Mesendoderm (in vitro differentiated cells): ENCODE measurements around the gene PIK3R4.

ENCODE experiments used
- DNase-seq: peaks from one replicate; pipeline ENCODE4 v3.0.0; 2013
- H2AK5ac ChIP-seq: 2 replicates; pipeline ENCODE4 v1.6.1; 2013; ENCODE audit warnings: low read length, inconsistent platforms
- H2BK120ac ChIP-seq: 2 replicates; pipeline ENCODE4 v1.6.1; 2013; ENCODE audit warnings: low read depth, mild to moderate bottlenecking, low read length, moderate library complexity, mixed read lengths
- H2BK15ac ChIP-seq: replicated peaks from 2 replicates; pipeline ENCODE4 v1.6.1; 2013; ENCODE audit warnings: low read depth, mild to moderate bottlenecking, moderate library complexity
- H2BK5ac ChIP-seq: 2 replicates; pipeline ENCODE4 v1.6.1; 2013; ENCODE audit warnings: low read length, inconsistent platforms
- H3K18ac ChIP-seq: 2 replicates; pipeline ENCODE4 v1.6.1; 2013; ENCODE audit warnings: mild to moderate bottlenecking, low read length, mixed read lengths
- H3K23ac ChIP-seq: one replicate; pipeline ENCODE4 v1.6.1; 2013; ENCODE audit warnings: low read length
- H3K27ac ChIP-seq: 2 replicates; pipeline ENCODE4 v1.5.1; 2013; ENCODE audit warnings: low read depth, mild to moderate bottlenecking, inconsistent platforms, low read length, moderate library complexity
- H3K27me3 ChIP-seq: 2 replicates; pipeline ENCODE4 v1.6.1; 2013; ENCODE audit warnings: low read length, control low read depth, mild to moderate bottlenecking, inconsistent platforms; ENCODE audit not compliant: insufficient read depth, poor library complexity
- H3K36me3 ChIP-seq: 2 replicates; pipeline ENCODE4 v1.6.1; 2013; ENCODE audit warnings: low read length, inconsistent platforms; ENCODE audit not compliant: control insufficient read depth, insufficient read depth
- H3K4ac ChIP-seq: one replicate; pipeline ENCODE4 v1.6.1; 2013; ENCODE audit warnings: low read depth, mild to moderate bottlenecking, low read length, moderate library complexity
- H3K4me1 ChIP-seq: 2 replicates; pipeline ENCODE4 v1.6.1; 2013; ENCODE audit warnings: low read depth, low read length, inconsistent platforms; ENCODE audit not compliant: control insufficient read depth
- H3K4me2 ChIP-seq: 2 replicates; pipeline ENCODE4 v1.6.1; 2013; ENCODE audit warnings: low read length
- H3K4me3 ChIP-seq: 2 replicates; pipeline ENCODE4 v1.5.1; 2013; ENCODE audit warnings: mild to moderate bottlenecking, low read length
- H3K56ac ChIP-seq: one replicate; pipeline ENCODE4 v1.6.1; 2013; ENCODE audit warnings: low read length
- H3K79me1 ChIP-seq: 2 replicates; pipeline ENCODE4 v1.6.1; 2013; ENCODE audit warnings: low read length, inconsistent platforms
- H3K79me2 ChIP-seq: 2 replicates; pipeline ENCODE4 v1.6.1; 2013; ENCODE audit warnings: mild to moderate bottlenecking, low read length; ENCODE audit not compliant: control insufficient read depth, insufficient read depth
- H3K9ac ChIP-seq: 2 replicates; pipeline ENCODE4 v1.6.1; 2013; ENCODE audit warnings: low read length, inconsistent platforms
- H4K5ac ChIP-seq: one replicate; pipeline ENCODE4 v1.6.1; 2013; ENCODE audit warnings: low read length
- H4K8ac ChIP-seq: one replicate; pipeline ENCODE4 v1.6.1; 2013; ENCODE audit warnings: low read depth, mild to moderate bottlenecking, control low read depth, low read length, moderate library complexity
- WGBS: extraction: QIAGEN DNeasy Blood & Tissue Kit; methylation state at CpG from one replicate; pipeline ENCODE4 v1.1.7; 2013; ENCODE audit warnings: low lambda C conversion rate, missing lambda C conversion rate; ENCODE audit not compliant: insufficient coverage; ENCODE audit errors: extremely low coverage; 5-methylcytosine and 5-hydroxymethylcytosine counted together

PIK3R4 gene

GRCh38 chr3:130659911-130660310, 86.7 kb downstream of the PIK3R4 start:
- no peak overlapping the region for H3K56ac ChIP-seq
- H4K8ac ChIP-seq: no peak overlapping the region
- no peaks in the 10 kb centered on the region for H3K79me1 ChIP-seq
- no peak overlapping the region for H3K4me2 ChIP-seq
- no peak overlapping the region for H3K18ac ChIP-seq
- H3K27ac ChIP-seq: no peak overlapping the region
- H3K4ac ChIP-seq: no peak overlapping the region
- no peak overlapping the region for H2BK15ac ChIP-seq
- no peak overlapping the region for H3K4me3 ChIP-seq
- no peak overlapping the region for H4K5ac ChIP-seq
- no peak for DNase-seq
- no peaks in the 10 kb centered on the region for H3K4me1 ChIP-seq
- no peak overlapping the region for H3K23ac ChIP-seq
- H2AK5ac ChIP-seq: no peak overlapping the region
- H2BK120ac ChIP-seq: no peak overlapping the region
- no peak overlapping the region for H3K9ac ChIP-seq
- H3K36me3 ChIP-seq: no peaks in the 10 kb centered on the region
- no peaks in the 10 kb centered on the region for H3K27me3 ChIP-seq
- no peaks in the 10 kb centered on the region for H3K79me2 ChIP-seq
- no CpG with 5 or more reads among the region's 1 CpG for WGBS
- H2BK5ac ChIP-seq: no peak overlapping the region

GRCh38 chr3:130658678-130659077, 88.0 kb downstream of the PIK3R4 start:
- H3K27ac ChIP-seq: no peak overlapping the region
- no peaks in the 10 kb centered on the region for H3K79me2 ChIP-seq
- H3K79me1 ChIP-seq: no peaks in the 10 kb centered on the region
- no peak overlapping the region for H4K8ac ChIP-seq
- no CpG with 5 or more reads among the region's 4 CpGs for WGBS
- H3K4me1 ChIP-seq: no peaks in the 10 kb centered on the region
- H4K5ac ChIP-seq: no peak overlapping the region
- no peak overlapping the region for H2BK5ac ChIP-seq
- H3K36me3 ChIP-seq: no peaks in the 10 kb centered on the region
- no peak overlapping the region for H3K4ac ChIP-seq
- H3K27me3 ChIP-seq: no peaks in the 10 kb centered on the region
- H3K23ac ChIP-seq: no peak overlapping the region
- no peak overlapping the region for H2AK5ac ChIP-seq
- no peak overlapping the region for H3K9ac ChIP-seq
- no peak overlapping the region for H3K56ac ChIP-seq
- no peak overlapping the region for H3K18ac ChIP-seq
- no peak overlapping the region for H2BK15ac ChIP-seq
- H2BK120ac ChIP-seq: no peak overlapping the region
- DNase-seq: peak; percentile 7
- H3K4me3 ChIP-seq: no peak overlapping the region
- no peak overlapping the region for H3K4me2 ChIP-seq

GRCh38 chr3:130656627-130657026, 90.0 kb downstream of the PIK3R4 start:
- Histone ChIP-seq H2BK15ac (no peak overlapping the region), H3K79me2 (no peaks in the 10 kb centered on the region), H3K4me1 (no peaks in the 10 kb centered on the region), H3K56ac (no peak overlapping the region), H3K4me2 (no peak overlapping the region), H2AK5ac (no peak overlapping the region), H3K27ac (no peak overlapping the region), H3K4ac (no peak overlapping the region), H3K9ac (no peak overlapping the region), H3K18ac (no peak overlapping the region), H2BK5ac (no peak overlapping the region), H4K5ac (no peak overlapping the region), H2BK120ac (no peak overlapping the region), H4K8ac (no peak overlapping the region), H3K27me3 (no peaks in the 10 kb centered on the region), H3K79me1 (no peaks in the 10 kb centered on the region), H3K4me3 (no peak overlapping the region), H3K23ac (no peak overlapping the region), H3K36me3 (no peaks in the 10 kb centered on the region)
- DNase-seq: no peak
- no CpG with 5 or more reads among the region's 5 CpGs for WGBS

GRCh38 chr3:130654921-130655320, 91.7 kb downstream of the PIK3R4 start:
- no peaks in the 10 kb centered on the region for H3K4me1 ChIP-seq
- no peak overlapping the region for H2BK5ac ChIP-seq
- H3K9ac ChIP-seq: no peak overlapping the region
- no peaks in the 10 kb centered on the region for H3K27me3 ChIP-seq
- H3K79me2 ChIP-seq: no peaks in the 10 kb centered on the region
- H2BK15ac ChIP-seq: no peak overlapping the region
- H2AK5ac ChIP-seq: no peak overlapping the region
- no peak for DNase-seq
- H3K79me1 ChIP-seq: no peaks in the 10 kb centered on the region
- H3K27ac ChIP-seq: no peak overlapping the region
- H3K4me3 ChIP-seq: no peak overlapping the region
- H4K5ac ChIP-seq: no peak overlapping the region
- no peak overlapping the region for H4K8ac ChIP-seq
- no peak overlapping the region for H3K4me2 ChIP-seq
- H3K56ac ChIP-seq: no peak overlapping the region
- H3K4ac ChIP-seq: no peak overlapping the region
- no peaks in the 10 kb centered on the region for H3K36me3 ChIP-seq
- H3K18ac ChIP-seq: no peak overlapping the region
- no peak overlapping the region for H3K23ac ChIP-seq
- no peak overlapping the region for H2BK120ac ChIP-seq
- no CpG with 5 or more reads among the region's 2 CpGs for WGBS

- no peak overlapping the region for H3K23ac ChIP-seq
- no peak overlapping the region for H4K8ac ChIP-seq
- H3K27ac ChIP-seq: no peak overlapping the region
- no peak overlapping the region for H2BK15ac ChIP-seq
- no peak for DNase-seq
- H3K18ac ChIP-seq: no peak overlapping the region
- no peak overlapping the region for H3K4me2 ChIP-seq
- H3K27me3 ChIP-seq: no peaks in the 10 kb centered on the region
- no peak overlapping the region for H2AK5ac ChIP-seq
- H2BK120ac ChIP-seq: no peak overlapping the region
- no peak overlapping the region for H2BK5ac ChIP-seq
- no peaks in the 10 kb centered on the region for H3K79me2 ChIP-seq
- no peak overlapping the region for H3K4ac ChIP-seq
- H4K5ac ChIP-seq: no peak overlapping the region
- H3K9ac ChIP-seq: no peak overlapping the region
- no peak overlapping the region for H3K56ac ChIP-seq
- H3K4me3 ChIP-seq: no peak overlapping the region
- no CpG with 5 or more reads among the region's 1 CpG for WGBS
- no peaks in the 10 kb centered on the region for H3K79me1 ChIP-seq
- no peaks in the 10 kb centered on the region for H3K4me1 ChIP-seq
- H3K36me3 ChIP-seq: no peaks in the 10 kb centered on the region
Observed at GRCh38 chr3:130654091-130654490, 92.5 kb downstream of the PIK3R4 start.

- Histone ChIP-seq H4K8ac (no peak overlapping the region), H3K27ac (no peak overlapping the region), H2AK5ac (no peak overlapping the region), H2BK120ac (no peak overlapping the region), H3K4me3 (no peak overlapping the region), H3K56ac (no peak overlapping the region), H2BK5ac (no peak overlapping the region), H3K4ac (no peak overlapping the region), H3K9ac (no peak overlapping the region), H4K5ac (no peak overlapping the region), H3K4me1 (no peaks in the 10 kb centered on the region), H2BK15ac (no peak overlapping the region), H3K79me1 (no peaks in the 10 kb centered on the region), H3K23ac (no peak overlapping the region), H3K79me2 (no peaks in the 10 kb centered on the region), H3K4me2 (no peak overlapping the region), H3K18ac (no peak overlapping the region), H3K27me3 (no peaks in the 10 kb centered on the region), H3K36me3 (no peaks in the 10 kb centered on the region)
- DNase-seq: no peak
- no CpG with 5 or more reads among the region's 30 CpGs for WGBS
Observed at GRCh38 chr3:130649061-130649654, 97.5 kb downstream of the PIK3R4 start.
